HG02884 (cell line): Measurements from ENCODE around the gene ABLIM2.
"Not testable (repeated sequence)": the region's sequence is repeated elsewhere in the genome, so short reads cannot be mapped to it uniquely, and the experiment has no call there.

Source experiments
- ATAC-seq: cut with Tn5 transposase; IDR thresholded peaks from one replicate; pipeline ENCODE4 v1.9.1; 2021; ENCODE audit warnings: mild to moderate bottlenecking, moderate library complexity; ENCODE audit not compliant: unreplicated experiment

ABLIM2 gene

DNA sequence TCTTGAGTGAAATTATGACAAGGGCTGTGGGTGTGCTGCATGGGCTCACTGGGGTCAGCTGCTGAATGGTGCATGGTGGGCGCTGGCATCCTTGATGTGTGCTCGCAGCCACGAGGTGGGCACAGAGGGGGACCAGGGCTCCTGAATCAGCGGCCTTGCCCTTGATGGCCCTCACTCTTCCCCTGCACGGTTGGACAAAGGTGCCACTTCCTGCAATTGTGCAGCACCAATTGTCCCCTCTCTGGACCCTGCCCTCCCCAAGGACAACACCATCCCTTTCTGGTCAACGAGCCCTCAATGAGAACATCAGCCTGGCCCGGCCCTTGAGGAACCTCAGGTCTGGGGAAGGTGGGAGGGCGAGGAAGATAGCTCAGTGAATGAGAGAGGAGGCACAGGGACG is 16.1 kb downstream of the ABLIM2 start:
- no peak for ATAC-seq

DNA sequence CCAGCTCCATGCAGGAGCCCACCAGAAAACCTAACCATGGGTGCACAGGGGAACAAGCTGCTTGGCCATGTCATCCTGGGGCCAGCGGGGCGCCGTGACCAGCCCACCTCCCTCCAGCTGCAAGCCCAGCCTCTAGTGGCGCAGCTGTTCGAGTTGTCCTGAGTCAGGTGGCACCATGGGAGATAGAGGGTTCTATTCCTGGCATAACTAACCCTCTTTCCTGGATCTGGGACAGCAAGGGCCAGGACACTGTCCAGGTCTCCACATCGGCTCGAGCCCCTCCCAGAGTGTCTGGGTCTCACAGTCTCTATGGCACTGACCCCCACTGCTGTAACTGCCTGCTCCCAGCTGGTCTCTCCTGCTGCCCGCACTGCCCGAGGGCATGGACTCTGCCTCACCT is 16.7 kb downstream of the ABLIM2 start:
- ATAC-seq, result no peak

DNA sequence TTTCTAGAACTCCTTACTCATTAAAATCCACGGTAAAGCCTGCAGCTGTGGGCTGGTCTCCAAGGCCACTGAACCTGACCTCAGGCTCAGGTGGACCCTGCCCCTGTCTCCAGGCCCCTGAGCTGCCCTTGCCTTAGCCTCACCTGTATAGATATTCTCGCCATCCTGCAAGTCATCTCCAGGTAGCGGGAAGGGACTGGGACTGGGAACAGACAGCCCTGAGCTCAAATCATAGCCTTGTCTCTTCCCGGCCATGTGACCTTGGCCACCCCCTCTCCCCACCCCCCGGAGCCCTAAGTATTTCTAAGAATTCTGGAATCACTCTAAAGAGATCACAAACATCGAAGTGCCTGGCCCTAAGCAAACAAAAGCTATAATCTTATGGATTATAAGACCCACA is 17.7 kb downstream of the ABLIM2 start:
- ATAC-seq, result no peak

DNA sequence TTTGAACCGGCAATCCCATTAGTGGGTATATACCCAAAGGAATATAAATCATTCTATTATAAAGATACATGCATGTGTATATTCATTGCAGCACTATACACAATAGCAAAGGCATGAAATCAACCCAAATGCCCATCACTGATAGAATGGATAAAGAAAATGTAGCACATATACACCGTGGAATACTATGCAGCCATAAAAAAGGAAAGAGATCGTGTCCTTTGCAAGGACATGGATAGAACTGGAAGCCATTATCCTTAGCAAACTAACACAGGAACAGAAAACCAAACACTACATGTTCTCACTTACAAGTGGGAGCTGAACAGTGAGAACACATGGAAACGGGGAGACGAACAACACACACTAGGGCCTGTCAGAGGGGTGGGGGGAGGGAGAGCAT is 18.9 kb downstream of the ABLIM2 start:
- not testable (repeated sequence) for ATAC-seq

DNA sequence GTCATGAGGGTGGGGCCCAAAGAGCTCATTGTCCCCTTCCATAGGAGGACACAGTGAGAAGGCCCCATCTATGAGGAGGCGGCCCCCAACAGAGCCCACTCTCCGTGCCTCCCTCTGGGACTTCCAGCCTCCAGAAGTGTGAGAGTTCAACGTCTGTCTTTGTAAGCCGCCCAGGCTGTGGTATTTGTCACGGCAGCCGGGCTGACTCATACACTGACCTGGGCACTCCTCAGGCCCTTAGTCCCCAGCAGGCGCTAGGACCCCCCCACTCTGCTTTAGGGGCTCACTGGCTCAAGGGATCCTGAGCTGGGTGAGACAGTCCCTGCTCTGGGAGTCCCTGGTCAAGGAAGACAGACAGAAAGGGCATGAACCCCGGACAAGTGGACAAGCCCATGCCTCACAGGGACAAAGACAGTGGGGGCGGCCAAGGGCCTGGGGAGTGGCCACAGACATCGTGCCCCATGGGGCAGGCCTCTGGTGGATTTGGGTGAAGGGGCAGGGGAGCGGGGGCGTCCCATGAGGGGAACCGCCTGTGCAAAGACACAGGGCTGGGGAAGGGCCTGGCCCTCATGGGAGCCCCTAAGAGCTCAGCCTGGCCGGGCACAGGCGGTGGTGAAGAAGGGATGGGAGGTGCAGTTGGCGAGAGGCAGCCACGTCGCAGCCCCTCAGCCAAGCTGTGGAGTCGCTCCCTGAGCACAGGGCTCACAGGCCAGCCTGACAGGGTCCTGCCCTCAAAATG is 21.5 kb downstream of the ABLIM2 start:
- ATAC-seq, result no peak

DNA sequence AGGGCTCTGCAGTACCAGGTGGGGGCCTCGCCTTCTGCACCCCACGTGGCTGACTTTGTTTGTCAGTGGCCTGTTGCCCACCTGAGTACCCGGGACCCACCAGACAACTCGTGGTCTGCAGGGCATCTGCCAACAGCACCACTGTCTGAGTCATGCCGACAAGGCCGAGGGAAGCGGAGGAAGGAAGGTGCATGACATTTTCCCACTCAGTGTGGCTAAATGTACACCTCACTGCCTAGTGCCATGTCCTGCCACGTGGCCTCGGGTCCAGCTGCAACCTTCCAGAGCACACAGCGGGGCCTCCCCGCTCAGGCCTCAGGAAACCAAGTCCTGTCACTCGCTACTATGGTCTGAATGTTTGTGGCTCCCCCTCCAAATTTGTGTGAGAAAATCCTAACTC is 22.1 kb downstream of the ABLIM2 start:
- no peak for ATAC-seq

DNA sequence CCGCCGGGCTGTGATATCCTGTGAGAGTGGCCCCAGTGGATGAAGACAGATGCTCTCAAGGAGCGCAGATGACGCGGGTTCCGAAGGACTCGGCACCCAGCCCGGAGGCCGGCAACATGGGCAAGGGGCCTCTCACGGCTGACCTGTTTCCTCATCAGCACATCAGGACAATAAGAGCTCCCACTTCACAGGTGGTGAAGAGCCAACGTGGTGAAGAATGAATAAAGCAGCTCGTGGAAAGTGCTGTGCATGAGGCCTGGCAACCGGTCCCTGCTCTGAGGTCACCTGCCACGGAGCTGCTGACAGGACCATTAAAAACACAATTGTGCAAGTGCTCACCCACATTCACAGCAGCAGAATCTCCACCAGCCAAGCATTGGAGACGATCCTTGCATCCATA is 22.9 kb downstream of the ABLIM2 start:
- no peak for ATAC-seq

DNA sequence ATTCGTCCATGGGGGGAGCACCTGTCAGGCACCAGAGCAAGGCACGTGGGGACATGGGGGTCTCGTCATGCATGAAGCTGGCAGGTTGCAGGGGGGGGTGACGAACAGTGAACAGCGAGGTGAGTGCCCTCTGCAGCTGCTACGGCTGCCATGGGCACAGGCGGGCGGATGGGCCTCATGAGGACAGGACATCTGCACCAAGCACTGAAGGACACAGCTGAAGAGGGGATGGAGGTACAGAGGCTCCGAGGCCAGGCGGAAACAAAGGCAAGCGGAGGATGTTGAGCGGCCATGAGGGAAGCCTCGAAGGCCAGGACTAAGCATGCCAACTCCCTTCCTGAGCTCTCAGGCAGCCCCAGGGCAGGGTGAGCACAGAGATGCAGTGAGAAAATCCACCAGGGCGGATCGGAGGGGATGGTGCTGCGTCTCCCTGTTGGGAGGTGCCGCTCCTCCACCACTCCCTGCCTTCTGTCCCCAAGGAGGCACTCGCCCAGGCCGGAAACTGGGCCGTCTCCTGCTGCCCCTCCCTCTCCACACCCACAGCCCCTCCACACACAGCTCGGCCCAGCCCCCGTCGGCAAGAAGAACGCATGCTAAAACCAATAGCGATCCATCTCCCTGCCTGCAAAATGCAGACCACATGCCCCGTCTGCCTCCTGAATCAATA is 24.6 kb downstream of the ABLIM2 start:
- no peak for ATAC-seq

DNA sequence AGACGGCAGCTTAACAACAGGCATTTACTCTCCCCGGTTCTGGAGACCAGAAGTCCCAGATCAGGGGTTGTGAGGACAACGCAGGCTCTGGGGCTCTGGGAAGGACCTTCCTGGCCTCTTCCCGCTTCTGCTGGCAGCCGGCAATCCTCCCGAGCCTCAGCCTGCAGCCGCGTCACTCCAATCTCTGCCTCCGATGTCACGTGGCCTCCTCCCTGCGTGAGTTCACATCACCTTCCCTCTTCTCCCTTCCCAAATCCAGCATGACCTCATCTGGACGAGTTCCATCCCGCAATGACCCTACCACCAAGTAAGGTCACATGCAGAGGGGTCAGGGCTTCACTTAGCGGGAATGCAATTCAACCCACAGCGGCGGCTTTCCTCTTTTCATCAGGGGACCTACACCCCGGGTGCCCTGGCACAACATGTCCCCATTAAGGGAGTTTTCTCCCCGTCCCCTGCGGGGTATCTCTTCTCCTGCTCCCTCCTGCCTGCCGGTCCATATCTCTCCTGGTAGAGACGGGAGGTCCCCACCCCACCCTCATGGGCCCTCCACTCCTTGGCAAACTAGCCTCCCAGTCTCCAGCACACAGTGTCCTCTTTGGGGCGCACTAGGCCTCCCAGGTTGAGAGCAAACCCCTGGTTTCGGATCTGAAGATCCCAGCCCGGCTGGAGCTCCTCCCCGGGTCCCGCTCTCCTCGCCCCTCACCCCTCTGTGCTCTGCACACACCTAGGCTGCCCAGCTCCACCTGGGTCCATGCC is 25.5 kb downstream of the ABLIM2 start:
- no peak for ATAC-seq

DNA sequence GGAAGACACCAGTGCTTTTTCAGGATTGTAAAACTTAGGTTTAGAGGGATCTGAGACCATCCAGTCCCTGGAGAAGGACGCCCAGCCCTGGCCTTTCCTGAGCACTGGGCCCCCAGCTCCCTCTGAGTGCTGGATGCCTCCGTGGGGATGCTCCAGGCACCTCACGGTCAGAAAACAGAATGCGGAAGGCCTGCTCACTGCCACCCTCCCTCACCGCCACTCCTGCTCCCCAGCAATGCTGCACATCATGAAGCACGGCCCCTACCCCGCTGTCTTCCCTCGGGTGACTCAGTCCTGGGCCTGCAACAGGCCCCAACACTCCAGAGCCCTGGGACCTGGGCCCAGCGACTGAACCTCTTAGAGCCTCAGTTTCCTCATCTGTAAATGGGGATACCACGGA is 26.2 kb downstream of the ABLIM2 start:
- ATAC-seq, result no peak

DNA sequence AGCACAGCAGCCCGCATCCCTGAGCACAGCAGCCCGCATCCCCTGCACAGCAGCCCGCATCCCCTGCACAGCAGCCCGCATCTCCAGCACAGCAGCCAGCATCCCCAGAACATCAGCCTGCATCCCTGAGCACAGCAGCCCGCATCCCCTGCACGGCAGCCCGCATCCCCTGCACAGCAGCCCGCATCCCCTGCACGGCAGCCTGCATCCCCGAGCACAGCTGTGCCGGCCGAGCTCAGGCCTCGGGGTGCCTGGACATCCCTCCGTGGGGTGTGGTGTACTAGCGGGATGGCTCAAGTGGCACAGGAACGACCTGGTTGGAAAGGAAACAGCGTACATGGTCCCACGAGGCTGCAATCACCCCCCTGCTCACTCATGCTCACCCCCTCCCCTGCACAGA is 26.8 kb downstream of the ABLIM2 start:
- no peak for ATAC-seq

DNA sequence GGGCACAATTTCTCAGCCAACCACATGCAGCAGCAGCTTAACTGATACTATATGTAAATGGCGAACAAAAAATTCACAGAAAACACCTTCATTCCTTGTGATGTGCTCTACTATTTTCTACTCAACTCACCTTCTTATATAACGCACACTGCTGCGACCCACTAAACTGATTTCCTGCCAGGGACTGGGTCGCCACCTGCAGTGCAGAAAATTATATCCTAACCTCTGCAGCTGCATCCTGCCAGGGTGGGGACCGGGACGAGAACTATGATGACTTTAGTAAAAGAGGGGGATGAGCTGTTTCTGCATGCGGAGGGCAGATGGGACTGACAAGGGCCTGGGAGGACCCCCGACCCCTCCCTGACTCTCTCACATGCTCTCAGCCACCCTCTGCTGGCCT is 27.4 kb downstream of the ABLIM2 start:
- no peak for ATAC-seq

DNA sequence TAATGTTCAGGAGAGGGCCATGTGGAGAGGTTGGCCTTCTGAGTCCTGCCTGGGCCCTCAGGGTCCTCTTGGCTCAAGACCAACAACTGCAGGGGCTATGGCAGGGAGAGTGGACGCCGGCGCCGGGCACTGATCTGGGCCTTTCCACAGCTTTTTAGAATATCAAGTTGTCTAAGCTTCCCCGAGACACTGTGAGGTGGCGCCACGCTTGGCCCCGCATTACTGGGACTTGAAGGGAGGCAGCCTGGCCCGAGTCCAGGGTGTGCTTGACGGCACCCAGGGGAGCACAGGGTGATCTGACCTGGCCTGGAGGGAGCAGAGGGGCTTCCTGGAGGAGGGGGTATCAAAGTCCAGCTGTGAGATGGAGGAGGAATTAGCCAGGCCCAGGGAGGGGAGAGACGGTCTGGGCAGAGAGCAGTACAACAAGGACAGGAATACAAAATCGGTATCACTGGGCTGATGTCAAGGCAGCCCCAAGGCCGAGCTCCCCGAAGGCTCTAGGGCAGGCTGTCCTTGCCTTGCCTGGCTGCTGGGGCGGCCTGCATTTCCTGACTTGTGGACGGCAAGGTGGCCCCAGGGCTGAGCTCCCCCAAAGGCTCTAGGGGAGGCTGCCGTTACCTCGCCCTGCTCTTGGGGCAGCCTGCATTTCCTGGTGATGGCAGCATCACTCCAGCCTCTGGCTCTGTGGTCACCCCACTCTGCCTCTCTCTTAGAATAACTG is 28.1 kb downstream of the ABLIM2 start:
- ATAC-seq, result no peak

DNA sequence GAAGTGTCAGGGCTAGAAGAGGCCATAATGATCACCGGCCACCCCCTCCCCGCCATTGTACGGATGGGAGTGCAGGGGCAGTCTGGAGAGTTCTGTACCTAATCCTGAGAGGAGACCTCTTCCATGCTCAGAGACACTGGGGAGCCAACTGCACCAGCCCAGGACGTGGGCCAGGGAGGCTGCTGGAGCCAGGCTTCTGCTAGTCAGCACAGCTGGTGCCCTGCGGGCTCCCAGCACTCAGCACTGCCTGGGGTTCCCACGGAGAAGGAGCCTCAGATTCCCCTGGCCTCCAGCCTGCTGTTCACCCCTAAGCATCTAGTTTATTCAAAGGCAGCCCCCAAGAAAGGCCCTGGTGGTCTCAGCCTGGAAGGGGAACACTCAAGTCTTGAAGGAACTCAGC is 28.8 kb downstream of the ABLIM2 start:
- ATAC-seq, result no peak

DNA sequence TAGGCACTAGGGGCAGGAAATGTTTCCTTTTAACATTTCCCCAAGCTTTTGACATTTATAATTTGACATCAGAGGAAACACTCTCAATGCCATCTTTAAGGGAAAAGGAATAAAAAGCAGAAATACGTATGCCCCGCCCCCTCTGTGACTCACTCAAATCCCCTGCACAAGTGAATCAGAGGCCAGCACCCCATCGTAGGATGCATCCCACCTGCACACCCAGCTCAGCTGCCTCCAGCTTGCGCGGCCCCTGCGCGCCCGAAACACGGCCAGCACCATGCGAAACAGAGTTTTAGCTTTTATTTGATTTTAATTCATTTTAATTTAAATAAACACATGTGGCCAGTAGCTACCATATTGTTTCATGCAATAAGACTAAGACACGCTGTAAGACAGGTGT is 29.5 kb downstream of the ABLIM2 start:
- ATAC-seq, result no peak

DNA sequence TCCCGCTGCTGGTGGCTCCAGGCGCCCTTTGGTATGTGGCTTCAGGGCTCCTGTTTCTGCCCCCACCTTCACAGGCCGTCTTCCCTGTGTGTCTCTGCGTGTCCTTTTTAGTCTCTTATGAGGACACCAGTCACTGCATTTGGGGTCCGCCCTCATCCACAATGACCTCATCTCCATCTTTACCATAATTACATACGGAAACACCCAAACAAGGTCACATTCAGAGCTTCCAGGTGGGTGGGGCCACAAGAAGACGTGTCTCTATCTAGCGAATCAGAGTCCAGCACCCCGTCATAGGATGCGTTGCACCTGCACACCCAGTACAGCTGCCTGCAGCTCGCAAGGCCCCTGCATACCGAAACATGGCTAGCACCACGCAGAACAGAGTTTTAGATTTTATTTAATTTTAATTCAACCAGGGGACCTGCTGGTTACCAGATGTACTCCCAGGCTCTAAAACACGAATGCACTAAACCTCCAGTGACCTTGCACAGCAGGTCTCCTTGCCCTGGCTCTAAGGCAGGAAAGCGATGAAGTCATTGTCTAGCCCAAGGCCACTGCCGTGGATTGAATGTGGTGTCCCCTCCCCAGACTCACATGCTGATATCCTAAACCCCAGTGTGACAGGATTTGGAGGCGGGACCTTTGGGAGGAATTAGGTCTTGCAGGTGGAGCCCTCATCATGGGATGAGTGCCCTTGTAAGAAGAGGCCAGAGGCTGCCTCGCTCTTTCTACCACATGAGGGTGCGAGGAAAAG is 30.3 kb downstream of the ABLIM2 start:
- ATAC-seq, result no peak

DNA sequence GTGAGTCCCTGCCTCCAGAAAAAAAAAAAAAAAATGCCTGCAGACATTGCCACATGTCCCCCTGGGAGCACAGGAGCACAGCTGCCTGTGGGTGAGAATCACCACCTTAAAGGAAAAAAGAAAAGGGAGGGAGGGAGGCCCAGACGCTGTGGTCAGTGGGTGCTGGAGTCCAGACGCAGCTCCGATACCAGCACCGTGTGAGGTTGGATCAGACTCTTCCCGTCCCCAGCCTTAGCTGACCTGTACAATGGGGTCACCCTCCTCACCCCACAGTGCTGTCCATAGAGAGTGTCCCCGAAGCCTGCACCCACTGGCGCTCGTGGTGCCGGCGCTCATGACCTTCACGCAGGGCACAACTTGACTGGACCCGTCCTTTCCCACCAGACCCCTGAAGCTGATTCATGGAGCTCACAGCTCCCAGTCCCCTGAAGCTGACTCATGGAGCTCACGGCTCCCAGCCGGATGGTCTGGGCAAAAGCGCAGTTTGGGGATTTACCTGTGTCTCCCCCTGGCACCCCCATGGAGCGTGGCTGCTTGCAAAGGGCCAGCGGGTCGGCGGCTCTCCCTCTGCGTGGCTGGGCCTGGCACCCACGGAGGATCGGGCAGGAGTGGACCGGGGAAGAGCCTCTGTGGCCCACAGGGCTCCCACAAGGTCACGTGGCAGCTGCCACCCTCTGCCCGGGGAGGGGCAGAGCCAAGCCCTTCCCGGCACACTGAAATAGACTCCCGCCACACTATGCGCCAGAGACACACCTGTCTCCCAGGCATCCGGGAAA is 31.4 kb downstream of the ABLIM2 start:
- no peak for ATAC-seq

DNA sequence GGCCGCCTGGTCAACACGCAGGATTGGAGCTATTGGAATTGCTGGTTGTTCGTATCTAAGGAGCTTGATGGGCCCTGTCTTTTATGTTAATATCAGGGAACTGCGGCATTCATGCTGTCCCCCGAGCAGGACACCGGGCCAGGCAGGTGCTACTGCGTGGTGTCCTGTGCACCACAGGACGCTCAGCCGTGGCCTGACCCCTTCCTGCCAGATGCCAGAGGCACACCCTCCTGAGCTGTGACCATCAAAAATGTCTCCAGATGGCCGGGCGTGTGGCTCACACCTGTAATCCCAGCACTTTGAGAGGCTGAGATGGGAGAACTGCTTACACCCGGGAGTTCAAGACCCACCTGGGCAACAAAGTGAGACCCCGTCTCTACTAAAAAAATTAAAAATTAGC is 32.1 kb downstream of the ABLIM2 start:
- ATAC-seq, result no peak

DNA sequence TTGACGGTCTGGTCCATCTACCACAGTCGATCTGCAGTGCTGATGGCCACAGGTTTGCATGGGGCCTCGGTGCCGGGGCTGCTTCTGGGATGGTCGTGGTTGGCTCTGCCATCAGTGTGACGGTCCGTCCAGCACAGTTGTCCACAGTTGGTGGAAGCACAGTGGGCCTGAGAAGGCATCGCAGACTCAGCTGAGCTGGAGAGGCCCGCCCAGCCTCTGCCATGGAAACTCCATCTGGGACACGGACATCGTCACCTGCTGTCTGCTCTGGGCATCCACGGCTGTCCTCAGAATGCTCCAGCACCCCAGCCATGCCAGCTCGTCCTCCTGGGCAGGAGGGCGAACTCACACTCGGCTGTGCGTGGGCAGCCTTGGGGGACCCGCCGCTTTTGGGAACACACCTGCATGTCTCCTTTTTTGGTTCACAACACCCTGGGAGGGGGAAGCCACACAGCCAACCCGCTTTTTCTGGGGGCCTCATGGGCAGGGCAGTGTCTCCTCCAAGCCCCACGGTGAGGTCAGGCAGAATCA is 33.0 kb downstream of the ABLIM2 start:
- no peak for ATAC-seq

DNA sequence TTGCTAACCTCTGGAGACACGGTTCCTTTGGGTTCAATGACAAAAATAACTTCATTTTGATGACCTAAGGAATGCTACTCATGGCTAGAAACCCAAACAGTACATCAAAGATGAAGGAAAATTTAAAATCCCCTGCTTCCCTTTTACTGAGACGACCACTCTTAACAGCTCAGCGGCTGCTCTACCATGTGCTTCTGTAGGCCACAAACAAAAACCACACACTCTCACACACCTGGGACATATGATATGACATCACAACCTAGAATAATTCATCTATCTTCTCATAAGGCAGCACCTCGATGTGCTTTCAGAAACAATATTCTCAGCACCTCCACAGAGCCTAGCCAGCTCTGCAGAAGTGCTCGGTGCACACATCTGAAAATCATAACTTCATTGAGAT is 34.7 kb downstream of the ABLIM2 start:
- no peak for ATAC-seq
